Measurements from ENCODE around the gene MAT1A. TPM values are rescaled to one million over a fixed set of nuclear protein-coding genes. Genes with fewer than 3 reads are reported as not detected.

The MAT1A gene
- total RNA-seq, 1 donor from 2014 or later = 0.32 TPM

DNA sequence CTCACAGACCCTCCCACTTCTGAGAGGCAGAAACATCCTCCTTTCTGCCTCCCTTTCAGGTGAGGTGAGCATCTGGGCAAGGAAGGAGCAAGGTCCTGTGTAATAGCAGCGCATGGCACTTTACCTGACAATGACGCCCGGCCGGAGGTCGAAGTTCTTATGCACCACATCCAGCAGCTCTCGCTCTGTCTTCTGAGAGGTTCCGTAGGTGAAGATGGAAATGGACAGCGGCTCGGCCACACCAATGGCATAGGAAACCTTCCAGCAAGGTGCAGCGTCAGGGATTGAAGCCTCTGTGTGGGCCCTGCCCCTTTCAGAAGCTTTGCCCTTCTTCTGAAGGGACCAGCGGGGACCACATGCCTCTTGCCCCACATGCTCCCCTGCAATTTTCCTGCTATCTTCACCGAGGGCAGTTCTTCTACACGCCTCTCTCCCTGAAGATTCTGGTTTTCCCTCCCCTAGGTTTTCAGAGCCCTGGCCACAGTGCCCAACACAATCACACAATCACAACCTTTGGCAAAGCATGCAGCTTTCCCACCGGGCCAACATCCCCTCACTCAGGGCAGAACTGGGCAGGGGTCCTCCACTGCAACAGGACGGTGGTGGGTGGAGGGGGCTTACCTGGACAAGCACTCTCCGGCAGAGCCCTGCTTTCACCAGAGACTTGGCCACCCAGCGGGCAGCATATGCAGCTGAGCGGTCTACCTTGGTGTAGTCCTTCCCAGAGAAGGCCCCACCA lies 14.9 kb downstream of the MAT1A start:
- H3K4me3 ChIP-seq = no peak overlapping the region
- no peaks in the 10 kb centered on the region for H3K36me3 ChIP-seq
- TF ChIP-seq, protein P1, sequence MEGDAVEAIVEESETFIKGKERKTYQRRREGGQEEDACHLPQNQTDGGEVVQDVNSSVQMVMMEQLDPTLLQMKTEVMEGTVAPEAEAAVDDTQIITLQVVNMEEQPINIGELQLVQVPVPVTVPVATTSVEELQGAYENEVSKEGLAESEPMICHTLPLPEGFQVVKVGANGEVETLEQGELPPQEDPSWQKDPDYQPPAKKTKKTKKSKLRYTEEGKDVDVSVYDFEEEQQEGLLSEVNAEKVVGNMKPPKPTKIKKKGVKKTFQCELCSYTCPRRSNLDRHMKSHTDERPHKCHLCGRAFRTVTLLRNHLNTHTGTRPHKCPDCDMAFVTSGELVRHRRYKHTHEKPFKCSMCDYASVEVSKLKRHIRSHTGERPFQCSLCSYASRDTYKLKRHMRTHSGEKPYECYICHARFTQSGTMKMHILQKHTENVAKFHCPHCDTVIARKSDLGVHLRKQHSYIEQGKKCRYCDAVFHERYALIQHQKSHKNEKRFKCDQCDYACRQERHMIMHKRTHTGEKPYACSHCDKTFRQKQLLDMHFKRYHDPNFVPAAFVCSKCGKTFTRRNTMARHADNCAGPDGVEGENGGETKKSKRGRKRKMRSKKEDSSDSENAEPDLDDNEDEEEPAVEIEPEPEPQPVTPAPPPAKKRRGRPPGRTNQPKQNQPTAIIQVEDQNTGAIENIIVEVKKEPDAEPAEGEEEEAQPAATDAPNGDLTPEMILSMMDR (IDR thresholded peaks at IDR 0.05) = no peak
- no peaks in the 10 kb centered on the region for H3K9me3 ChIP-seq
- H3K27ac ChIP-seq = no peak overlapping the region
- DNase-seq (ENCODE audit: low spot score in 2 of 2) = no peak
- intact Hi-C loops (cut with DNase I) = no loop called here
- H3K27me3 ChIP-seq = no peaks in the 10 kb centered on the region
- no peaks in the 10 kb centered on the region for H3K4me1 ChIP-seq

DNA sequence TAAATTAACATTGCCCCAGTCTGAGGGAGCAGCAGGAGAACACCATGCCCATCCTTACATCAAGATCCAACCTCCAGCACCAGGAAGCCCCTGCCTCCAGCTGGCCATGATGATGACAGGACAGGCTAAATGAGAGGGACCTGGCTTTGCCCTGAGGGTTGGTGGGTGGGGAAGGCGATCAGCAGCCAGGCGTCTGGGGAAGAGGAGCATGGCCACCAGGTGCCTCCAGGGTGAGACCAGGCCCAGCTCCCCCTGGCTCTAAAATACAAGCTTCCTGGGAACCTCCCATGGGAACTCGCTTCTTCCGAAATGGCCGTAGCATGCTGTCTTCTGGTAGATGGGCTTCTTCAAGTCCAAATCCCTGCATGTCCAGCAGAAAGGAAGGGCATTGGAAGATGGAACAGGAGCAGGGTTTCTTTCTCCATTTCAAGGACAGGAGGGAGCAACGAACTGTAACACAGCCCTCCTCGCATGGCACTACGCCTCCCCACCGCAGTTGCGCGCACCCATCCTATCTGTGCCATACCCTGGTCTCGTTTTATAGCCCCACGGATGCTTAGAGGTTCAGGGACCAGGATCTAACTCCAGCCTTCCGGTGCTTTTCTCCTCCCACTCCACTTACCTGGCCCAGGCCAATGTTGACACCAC lies 15.8 kb downstream of the MAT1A start:
- Histone ChIP-seq H3K27me3 (no peaks in the 10 kb centered on the region), H3K27ac (no peak overlapping the region), H3K9me3 (no peaks in the 10 kb centered on the region), H3K36me3 (no peaks in the 10 kb centered on the region), H3K4me3 (no peak overlapping the region), H3K4me1 (no peaks in the 10 kb centered on the region)
- no peak for DNase-seq (ENCODE audit: low spot score in 2 of 2)
- TF ChIP-seq, protein P1 (IDR thresholded peaks at IDR 0.05) = no peak
- intact Hi-C loops (cut with DNase I) = no loop called here

DNA sequence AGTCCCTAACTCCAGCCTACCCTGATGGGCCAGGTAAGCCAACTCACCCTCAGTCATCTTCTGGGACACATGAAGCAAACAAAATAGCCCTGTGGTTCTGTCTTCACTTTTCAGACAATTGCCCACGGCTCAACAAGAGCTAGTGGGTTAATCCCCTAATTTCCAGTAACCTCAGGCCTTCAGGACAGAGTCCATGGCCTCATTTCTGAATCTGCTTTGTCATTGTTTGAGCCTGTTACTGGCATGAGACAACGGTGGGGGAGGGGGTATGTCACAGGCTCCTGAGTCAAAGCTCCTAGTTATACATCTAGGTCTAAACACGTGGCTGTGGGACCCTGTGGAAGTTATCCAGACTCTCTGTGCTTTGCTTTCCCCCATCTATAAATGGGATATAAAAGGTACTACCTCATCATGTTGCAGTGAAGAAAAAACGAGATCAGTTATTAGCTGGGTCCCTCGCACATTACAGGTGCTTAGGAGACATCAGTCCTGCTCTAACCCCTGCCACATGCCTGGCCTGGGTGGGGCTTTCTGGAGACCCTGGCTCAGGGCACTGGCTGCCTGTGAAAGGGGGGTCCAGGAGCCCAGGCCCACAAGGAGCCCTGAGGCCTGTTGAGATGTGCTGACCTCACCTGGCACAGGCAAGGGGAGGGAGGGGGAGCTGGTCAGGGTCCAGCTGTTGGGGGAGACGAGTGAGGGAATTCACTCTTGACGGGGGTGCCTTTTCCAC lies 16.5 kb downstream of the MAT1A start:
- no peaks in the 10 kb centered on the region for H3K9me3 ChIP-seq
- intact Hi-C loops (cut with DNase I) = no loop called here
- DNase-seq (ENCODE audit: low spot score in 2 of 2) = no peak
- H3K27me3 ChIP-seq = no peaks in the 10 kb centered on the region
- TF ChIP-seq, protein P1 (IDR thresholded peaks at IDR 0.05) = no peak
- no peak overlapping the region for H3K4me3 ChIP-seq
- no peaks in the 10 kb centered on the region for H3K4me1 ChIP-seq
- H3K27ac ChIP-seq = no peak overlapping the region
- H3K36me3 ChIP-seq = no peaks in the 10 kb centered on the region

- intact Hi-C loops (cut with DNase I) = no loop called here
- no peak for DNase-seq (ENCODE audit: low spot score in 2 of 2)
Measured at GRCh38 chr10:80271416-80271815, 18.0 kb downstream of the MAT1A start.

DNA sequence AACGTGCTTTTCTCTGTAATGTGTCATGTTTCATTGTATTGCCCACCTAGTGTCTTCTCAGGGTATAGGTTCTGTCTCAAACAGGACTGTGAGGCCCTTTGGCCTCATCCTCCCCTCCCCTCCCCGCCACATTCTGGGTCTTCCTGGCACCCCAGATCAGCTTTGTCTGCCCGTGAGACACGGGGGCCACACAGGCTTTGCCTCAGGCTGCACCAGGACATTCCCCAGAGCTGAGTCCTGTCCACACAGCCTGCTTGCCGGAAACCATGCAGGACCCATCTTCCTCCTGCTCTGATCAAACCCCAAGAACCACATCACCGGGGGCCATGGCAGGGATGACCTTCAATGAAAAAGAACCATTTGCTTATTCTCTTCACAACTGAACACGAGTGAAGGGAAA lies 18.6 kb downstream of the MAT1A start:
- intact Hi-C loops (cut with DNase I) = no loop called here
- no peak for DNase-seq (ENCODE audit: low spot score in 2 of 2)
- TF ChIP-seq, protein P1 (IDR thresholded peaks at IDR 0.05) = no peak
- H3K4me1 ChIP-seq = no peaks in the 10 kb centered on the region
- H3K36me3 ChIP-seq = no peaks in the 10 kb centered on the region
- no peaks in the 10 kb centered on the region for H3K27me3 ChIP-seq
- no peaks in the 10 kb centered on the region for H3K9me3 ChIP-seq
- H3K27ac ChIP-seq = no peak overlapping the region
- H3K4me3 ChIP-seq = no peak overlapping the region

More at GRCh38 chr10:80271416-80271815, 18.0 kb downstream of the MAT1A start:
- Histone ChIP-seq H3K27me3 (no peaks in the 10 kb centered on the region), H3K4me3 (no peak overlapping the region), H3K9me3 (no peaks in the 10 kb centered on the region), H3K4me1 (no peaks in the 10 kb centered on the region), H3K36me3 (no peaks in the 10 kb centered on the region), H3K27ac (no peak overlapping the region)
- TF ChIP-seq, protein P1 (IDR thresholded peaks at IDR 0.05) = no peak
